HepG2 (cell line): ENCODE measurements around the gene DEPDC1. TPM values are rescaled to one million over a fixed set of nuclear protein-coding genes. Genes with fewer than 3 reads are reported as not detected.

Experiments
- ATAC-seq: fragments of 200-7000 bp; cut with Tn5 transposase; 3 replicates; pipeline ENCODE4 v1.9.1; 2020; ENCODE audit warnings: mild to moderate bottlenecking, moderate library complexity
- BruUV-seq: library from RNA; stranded (reverse); fragments of 400-500 nt; replicated peaks from 2 replicates; lab custom pipeline; 2021; lab: Mats Ljungman, UMichigan
- CTCF ChIA-PET: fragments of 300-600 bp; formaldehyde crosslinking; extraction: SDS; loops from one replicate; lab custom pipeline; 2021; ENCODE audit warnings: low total read pairs, inconsistent platforms, low intra/inter-chr PET ratio; lab: Yijun Ruan, JAX
- POLR2A ChIA-PET: fragments of 350-600 bp; sonication (Branson Sonifier 250); formaldehyde crosslinking; loops from one replicate; lab custom pipeline; 2020; ENCODE audit warnings: antibody characterized with exemption, inconsistent platforms; lab: Yijun Ruan, JAX
- DNase-seq: peaks from one replicate; pipeline ENCODE4 v3.0.0-alpha.2; 2015; ENCODE audit warnings: low spot score
- FAIRE-seq: peaks from 3 replicates; lab custom pipeline; 2011; peaks lifted over from hg19 to GRCh38; lab: Jason Lieb, UNC
- H2AFZ ChIP-seq: one replicate; pipeline ENCODE4 v1.6.1; 2011; ENCODE audit warnings: low read length, inconsistent platforms
- H3K27ac ChIP-seq: fragments of 300-600 bp; 3 replicates; pipeline ENCODE4 v1.8.0; 2011; ENCODE audit warnings: mixed run types, mild to moderate bottlenecking, mixed read lengths, low read length, inconsistent platforms; ENCODE audit not compliant: insufficient read depth; ENCODE audit errors: extremely low read length
- H3K27me3 ChIP-seq, 2 experiments: fragments of 200-600 bp in 1 of 2; 2 replicates in 1 of 2; 3 replicates in 1 of 2; pipeline versions ENCODE4 v1.6.0 to v1.8.0; 2011; ENCODE audit warnings: low read length in 2 of 2, mild to moderate bottlenecking in 2 of 2, moderate library complexity in 2 of 2, inconsistent platforms in 1 of 2; ENCODE audit not compliant: insufficient read depth in 2 of 2, control insufficient read depth in 1 of 2
- H3K36me3 ChIP-seq, 2 experiments: fragments of 200-600 bp in 1 of 2; replicated peaks in 1 of 2; 2 replicates in 1 of 2; 3 replicates in 1 of 2; pipeline versions ENCODE4 v1.5.1 to v1.8.0; 2011; ENCODE audit warnings: low read length in 2 of 2, inconsistent platforms in 1 of 2; ENCODE audit not compliant: insufficient read depth in 2 of 2, control insufficient read depth in 1 of 2
- H3K4me1 ChIP-seq: 2 replicates; pipeline ENCODE4 v1.5.1; 2012; ENCODE audit warnings: low read length, inconsistent platforms; ENCODE audit not compliant: insufficient read depth
- H3K4me2 ChIP-seq: 2 replicates; pipeline ENCODE4 v1.6.0; 2011; ENCODE audit warnings: low read depth, low read length, inconsistent platforms
- H3K4me3 ChIP-seq, 3 experiments: fragments of 200-600 bp in 1 of 3; sonication (generic), shearing (Covaris generic) in 1 of 3; replicated peaks in 1 of 3; 2 replicates each; pipeline ENCODE4 v1.5.1; 2011 to 2016; ENCODE audit warnings: low read length in 3 of 3, inconsistent platforms in 2 of 3, low read depth in 2 of 3, mild to moderate bottlenecking in 2 of 3, control low read depth in 1 of 3, mixed read lengths in 1 of 3; ENCODE audit not compliant: insufficient read depth in 1 of 3
- H3K79me2 ChIP-seq: one replicate; pipeline ENCODE4 v1.6.1; 2011; ENCODE audit warnings: low read length, inconsistent platforms; ENCODE audit not compliant: insufficient read depth
- H3K9ac ChIP-seq: 2 replicates; pipeline ENCODE4 v1.6.0; 2011; ENCODE audit warnings: mild to moderate bottlenecking, low read depth, low read length, inconsistent platforms; ENCODE audit not compliant: insufficient read depth
- H3K9me3 ChIP-seq: 2 replicates; pipeline ENCODE4 v1.5.1; 2012; ENCODE audit warnings: mild to moderate bottlenecking, low read length
- H4K20me1 ChIP-seq: 2 replicates; pipeline ENCODE4 v1.6.0; 2011; ENCODE audit warnings: inconsistent platforms, mild to moderate bottlenecking, low read length, moderate library complexity; ENCODE audit not compliant: insufficient read depth
- ATAD3A ChIP-seq: sonication (generic); formaldehyde crosslinking; IDR thresholded peaks from 2 replicates; pipeline ENCODE4 v1.4.0; 2020; ENCODE audit warnings: missing genetic modification reagents
- CBX2 ChIP-seq, 2 experiments: fragments of 200-600 bp in 1 of 2; sonication (generic); formaldehyde crosslinking in 1 of 2; IDR thresholded peaks; 2 replicates each; pipeline versions ENCODE4 v1.7.0 to v1.8.1; 2018 to 2022; ENCODE audit warnings: low read depth in 2 of 2, low read length in 1 of 2, mild to moderate bottlenecking in 1 of 2, missing genetic modification reagents in 1 of 2
- CBX5 ChIP-seq: sonication (generic); formaldehyde crosslinking; IDR thresholded peaks from 2 replicates; pipeline ENCODE4 v1.4.0; 2020; ENCODE audit warnings: missing genetic modification reagents, borderline replicate concordance
- HCFC1 ChIP-seq: fragments of 150-350 bp; IDR thresholded peaks from 2 replicates; pipeline ENCODE4 v1.6.1; 2014; ENCODE audit warnings: low read depth, low read length
- KMT2B ChIP-seq: IDR thresholded peaks from 2 replicates; pipeline ENCODE4 v1.6.1; 2016; ENCODE audit warnings: missing genetic modification reagents, missing compliant biosample characterization
- PAF1 ChIP-seq: IDR thresholded peaks from 2 replicates; pipeline ENCODE4 v1.6.1; 2016; ENCODE audit warnings: missing genetic modification reagents, missing compliant biosample characterization
- PHF5A ChIP-seq: IDR thresholded peaks from one replicate; pipeline ENCODE4 v1.6.1; 2018; ENCODE audit warnings: low read depth, missing genetic modification reagents; ENCODE audit not compliant: unreplicated experiment
- RXRB ChIP-seq: IDR thresholded peaks from 2 replicates; pipeline ENCODE4 v1.6.1; 2016; ENCODE audit warnings: borderline replicate concordance, missing genetic modification reagents, missing compliant biosample characterization
- TEAD3 ChIP-seq: optimal IDR thresholded peaks from 2 replicates; pipeline ENCODE3; 2016; ENCODE audit warnings: borderline replicate concordance
- ZMYM3 ChIP-seq: sonication (generic); formaldehyde crosslinking; IDR thresholded peaks from 2 replicates; pipeline ENCODE4 v1.5.1; 2020; ENCODE audit warnings: mild to moderate bottlenecking, missing genetic modification reagents
- ZNF160 ChIP-seq: sonication (generic); formaldehyde crosslinking; IDR thresholded peaks from 2 replicates; pipeline ENCODE4 v1.8.0; 2022; ENCODE audit warnings: mild to moderate bottlenecking, inconsistent platforms, missing genetic modification reagents
- ZNF441 ChIP-seq: sonication (generic); formaldehyde crosslinking; IDR thresholded peaks from 2 replicates; pipeline ENCODE4 v1.7.0; 2021; ENCODE audit warnings: missing genetic modification reagents, borderline replicate concordance
- ZNF501 ChIP-seq: sonication (generic); formaldehyde crosslinking; IDR thresholded peaks from 2 replicates; pipeline ENCODE4 v1.5.1; 2020; ENCODE audit warnings: mild to moderate bottlenecking, moderate library complexity, missing genetic modification reagents
- ZNF572 ChIP-seq: sonication (generic); formaldehyde crosslinking; IDR thresholded peaks from 2 replicates; pipeline ENCODE4 v1.5.1; 2020; ENCODE audit warnings: mild to moderate bottlenecking, missing genetic modification reagents
- WGBS: methylation state at CpG from one replicate; pipeline ENCODE4 v1.1.6; 2017; ENCODE audit warnings: low lambda C conversion rate; 5-methylcytosine and 5-hydroxymethylcytosine counted together
- in situ Hi-C: cut with HindIII; loops from 2 replicates; pipeline ENCODE4 v1.10.0; 2017; ENCODE audit warnings: low pct_unique_long_range_greater_than_20kb; ENCODE audit not compliant: extremely low pct_ligation_motif_present
- intact Hi-C: fragments of 100-400 bp; cut with micrococcal nuclease; formaldehyde crosslinking; loops from one replicate; pipeline ENCODE4 v1.10.0; 2022; ENCODE audit not compliant: unreplicated experiment
- polyA plus RNA-seq, 8 experiments: library from polyadenylated mRNA; depleted of rRNA in 3 of 8; stranded (reverse) in 7 of 8; unstranded in 1 of 8; fragments of >200 nt; fragmentation: Illumina TruSeq in 4 of 8; extraction: Trizol in 4 of 8; gene quantifications; 2 replicates each; pipeline versions ENCODE4 v1.2.1 to v1.2.3, GENCODE V29; 2011 to 2016; ENCODE audit warnings: low read depth in 4 of 8, missing spikeins in 1 of 8, mixed read lengths in 1 of 8; ENCODE audit not compliant: insufficient read depth in 1 of 8
- total RNA-seq, 5 experiments: library from RNA; depleted of rRNA; stranded (reverse); fragments of >200 nt; fragmentation: Illumina TruSeq; extraction: Trizol; gene quantifications; 2 replicates each; pipeline ENCODE4 v1.2.3, GENCODE V29; 2016; ENCODE audit warnings: low read depth in 1 of 5
- TF ChIP-seq, protein P1 (sequence below): sonication (generic); formaldehyde crosslinking; IDR thresholded peaks from 2 replicates; pipeline ENCODE4 v1.8.1; 2023; ENCODE audit warnings: missing genetic modification reagents, inconsistent platforms, borderline replicate concordance
- TF ChIP-seq, protein P2 (sequence below): sonication (generic); formaldehyde crosslinking; IDR thresholded peaks from 2 replicates; pipeline ENCODE4 v1.4.0; 2020; ENCODE audit warnings: missing genetic modification reagents, borderline replicate concordance
- TF ChIP-seq, protein P3 (sequence below): sonication (generic); formaldehyde crosslinking; IDR thresholded peaks from 2 replicates; pipeline ENCODE4 v1.5.0; 2020; ENCODE audit warnings: missing genetic modification reagents
- TF ChIP-seq, protein P4 (sequence below): sonication (generic); formaldehyde crosslinking; IDR thresholded peaks from 2 replicates; pipeline ENCODE4 v1.9.0; 2022; ENCODE audit warnings: low read depth, missing genetic modification reagents

DEPDC1 gene
- total and polyA plus RNA-seq, 2 of the 13 experiments (the other 11 are each of a cell fraction or from before 2014, with no cell fraction given): 7.0 to 20.2 TPM

GRCh38 chr1:68496680-68497357 lies at the start of gene DEPDC1 (continued):
- TF ChIP-seq, protein P1, sequence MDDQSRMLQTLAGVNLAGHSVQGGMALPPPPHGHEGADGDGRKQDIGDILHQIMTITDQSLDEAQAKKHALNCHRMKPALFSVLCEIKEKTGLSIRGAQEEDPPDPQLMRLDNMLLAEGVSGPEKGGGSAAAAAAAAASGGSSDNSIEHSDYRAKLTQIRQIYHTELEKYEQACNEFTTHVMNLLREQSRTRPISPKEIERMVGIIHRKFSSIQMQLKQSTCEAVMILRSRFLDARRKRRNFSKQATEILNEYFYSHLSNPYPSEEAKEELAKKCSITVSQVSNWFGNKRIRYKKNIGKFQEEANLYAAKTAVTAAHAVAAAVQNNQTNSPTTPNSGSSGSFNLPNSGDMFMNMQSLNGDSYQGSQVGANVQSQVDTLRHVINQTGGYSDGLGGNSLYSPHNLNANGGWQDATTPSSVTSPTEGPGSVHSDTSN (CRISPR knock-in tag): no peak
- TF ChIP-seq, protein P2, sequence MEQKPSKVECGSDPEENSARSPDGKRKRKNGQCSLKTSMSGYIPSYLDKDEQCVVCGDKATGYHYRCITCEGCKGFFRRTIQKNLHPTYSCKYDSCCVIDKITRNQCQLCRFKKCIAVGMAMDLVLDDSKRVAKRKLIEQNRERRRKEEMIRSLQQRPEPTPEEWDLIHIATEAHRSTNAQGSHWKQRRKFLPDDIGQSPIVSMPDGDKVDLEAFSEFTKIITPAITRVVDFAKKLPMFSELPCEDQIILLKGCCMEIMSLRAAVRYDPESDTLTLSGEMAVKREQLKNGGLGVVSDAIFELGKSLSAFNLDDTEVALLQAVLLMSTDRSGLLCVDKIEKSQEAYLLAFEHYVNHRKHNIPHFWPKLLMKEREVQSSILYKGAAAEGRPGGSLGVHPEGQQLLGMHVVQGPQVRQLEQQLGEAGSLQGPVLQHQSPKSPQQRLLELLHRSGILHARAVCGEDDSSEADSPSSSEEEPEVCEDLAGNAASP (CRISPR knock-in tag): no peak
- 0 out of 2 replicates have a peak, but pooled peaks have one; percentile 11 for TF ChIP-seq ZMYM3 (CRISPR knock-in tag)
- no peak for TF ChIP-seq ATAD3A
- TF ChIP-seq PAF1 (CRISPR knock-in tag): no peak
- TF ChIP-seq RXRB (CRISPR knock-in tag): no peak

GRCh38 chr1:68544651-68545050 lies 47.8 kb upstream of the DEPDC1 start:
- H3K27me3 ChIP-seq: no peaks in the 10 kb centered on the region
- DNase-seq (no peak), FAIRE-seq (no peak), ATAC-seq (no peak)
- H3K9me3 ChIP-seq: peaks cover 56% of the 10 kb centered on the region
- ChIA-PET CTCF (no interaction called here), POLR2A (no interaction called here)
- H3K79me2 ChIP-seq: no peaks in the 10 kb centered on the region
- H3K4me2 ChIP-seq: no peak overlapping the region
- in situ Hi-C loops: no loop called here
- no peak overlapping the region for H3K4me3 ChIP-seq
- no peak overlapping the region for H3K9ac ChIP-seq
- H4K20me1 ChIP-seq: no peaks in the 10 kb centered on the region
- intact Hi-C loops: no loop called here
- H3K36me3 ChIP-seq: no peaks in the 10 kb centered on the region
- H3K4me1 ChIP-seq: no peaks in the 10 kb centered on the region
- no peak overlapping the region for H2AFZ ChIP-seq
- H3K27ac ChIP-seq: no peak overlapping the region
- under 1% methylated on average over 4 of the region's 4 CpGs for WGBS
- no TSS peak for BruUV-seq
- TF ChIP-seq, protein P3, sequence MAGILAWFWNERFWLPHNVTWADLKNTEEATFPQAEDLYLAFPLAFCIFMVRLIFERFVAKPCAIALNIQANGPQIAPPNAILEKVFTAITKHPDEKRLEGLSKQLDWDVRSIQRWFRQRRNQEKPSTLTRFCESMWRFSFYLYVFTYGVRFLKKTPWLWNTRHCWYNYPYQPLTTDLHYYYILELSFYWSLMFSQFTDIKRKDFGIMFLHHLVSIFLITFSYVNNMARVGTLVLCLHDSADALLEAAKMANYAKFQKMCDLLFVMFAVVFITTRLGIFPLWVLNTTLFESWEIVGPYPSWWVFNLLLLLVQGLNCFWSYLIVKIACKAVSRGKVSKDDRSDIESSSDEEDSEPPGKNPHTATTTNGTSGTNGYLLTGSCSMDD (CRISPR knock-in tag): no peak
- no peak for TF ChIP-seq ZNF160 (CRISPR knock-in tag)
- no peak for TF ChIP-seq PHF5A
- TF ChIP-seq ZNF501 (CRISPR knock-in tag): no peak
- TF ChIP-seq HCFC1: no peak
- TF ChIP-seq CBX5 (CRISPR knock-in tag): no peak
- no peak for TF ChIP-seq ZNF441 (CRISPR knock-in tag)
- TF ChIP-seq, protein P4, sequence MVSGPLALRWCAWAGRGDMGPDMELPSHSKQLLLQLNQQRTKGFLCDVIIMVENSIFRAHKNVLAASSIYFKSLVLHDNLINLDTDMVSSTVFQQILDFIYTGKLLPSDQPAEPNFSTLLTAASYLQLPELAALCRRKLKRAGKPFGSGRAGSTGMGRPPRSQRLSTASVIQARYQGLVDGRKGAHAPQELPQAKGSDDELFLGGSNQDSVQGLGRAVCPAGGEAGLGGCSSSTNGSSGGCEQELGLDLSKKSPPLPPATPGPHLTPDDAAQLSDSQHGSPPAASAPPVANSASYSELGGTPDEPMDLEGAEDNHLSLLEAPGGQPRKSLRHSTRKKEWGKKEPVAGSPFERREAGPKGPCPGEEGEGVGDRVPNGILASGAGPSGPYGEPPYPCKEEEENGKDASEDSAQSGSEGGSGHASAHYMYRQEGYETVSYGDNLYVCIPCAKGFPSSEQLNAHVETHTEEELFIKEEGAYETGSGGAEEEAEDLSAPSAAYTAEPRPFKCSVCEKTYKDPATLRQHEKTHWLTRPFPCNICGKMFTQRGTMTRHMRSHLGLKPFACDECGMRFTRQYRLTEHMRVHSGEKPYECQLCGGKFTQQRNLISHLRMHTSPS (CRISPR knock-in tag): no peak
- TF ChIP-seq CBX2 (IDR thresholded peaks at IDR 0.05; ENCODE audit: low read depth, low read length): no peak
- TF ChIP-seq CBX2 (CRISPR knock-in tag; IDR thresholded peaks at IDR 0.05; ENCODE audit: low read depth): no peak
- TF ChIP-seq TEAD3 (CRISPR knock-in tag): no peak
- TF ChIP-seq KMT2B (CRISPR knock-in tag): no peak
- no peak for TF ChIP-seq ZNF572 (CRISPR knock-in tag)
